Right forelimb (tissue), 1 donor: Measurements from ENCODE around the gene TMCC1.
"Not testable (repeated sequence)": the region's sequence is repeated elsewhere in the genome, so short reads cannot be mapped to it uniquely, and the experiment has no call there.

Experiments
- DNase-seq: peaks from one replicate; pipeline ENCODE4 v3.0.0-alpha.2; 2018

TMCC1 gene

GRCh38 chr3:129893581-129894070 lies at the start of gene TMCC1:
Gene TMCC1, minus strand, starts transcription at chr3:129893711.
- DNase-seq, result peak; percentile 89

DNA sequence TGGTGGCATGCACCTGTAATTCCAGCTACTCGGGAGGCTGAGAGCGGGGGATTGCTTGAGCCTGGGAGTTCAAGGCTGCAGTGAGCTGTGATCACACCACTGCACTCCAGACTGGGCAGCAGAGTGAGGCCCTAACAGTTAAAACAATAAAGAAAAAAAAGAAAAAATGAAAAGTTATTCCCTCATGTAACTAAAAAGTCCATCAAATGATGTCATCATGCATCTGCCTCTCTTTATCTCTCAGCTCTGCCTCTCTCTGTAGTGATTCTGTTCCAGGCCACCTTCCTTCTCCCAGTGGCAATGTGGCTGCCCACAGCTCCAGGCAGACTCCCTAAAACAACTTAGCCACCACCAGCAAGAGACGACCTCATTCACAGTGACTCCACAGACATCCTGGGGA lies 49.5 kb upstream of the TMCC1 start:
- DNase-seq, result no peak

- DNase-seq, result peak; percentile 77
Observed at GRCh38 chr3:129942296-129942695, 48.8 kb upstream of the TMCC1 start.

- no peak for DNase-seq
Observed at GRCh38 chr3:129940086-129940485, 46.6 kb upstream of the TMCC1 start.

- no peak for DNase-seq
Observed at GRCh38 chr3:129938140-129938930, 44.8 kb upstream of the TMCC1 start.

DNA sequence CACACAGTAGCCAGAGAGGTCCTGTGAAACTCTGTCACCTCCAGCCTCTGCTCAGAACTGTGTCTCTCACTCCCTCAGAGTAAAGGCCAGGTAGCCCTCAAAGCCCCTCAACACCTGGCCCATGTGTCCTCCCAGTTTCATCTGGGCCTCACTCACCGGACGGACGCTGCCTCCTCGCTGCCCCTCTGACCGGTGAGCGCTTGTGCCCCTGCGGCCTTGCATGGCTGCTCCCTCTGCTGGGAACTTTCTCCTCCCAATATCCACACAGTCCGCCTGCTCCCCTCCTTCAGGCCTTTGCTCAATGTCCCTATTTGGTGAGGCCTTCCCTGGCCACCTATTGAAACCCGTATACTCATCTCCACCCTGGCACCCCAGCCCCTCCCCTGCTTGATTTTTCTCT lies 44.2 kb upstream of the TMCC1 start:
- DNase-seq, result no peak

GRCh38 chr3:129936757-129937156 lies 43.2 kb upstream of the TMCC1 start:
- no peak for DNase-seq

GRCh38 chr3:129934234-129935123 lies 41.0 kb upstream of the TMCC1 start:
- DNase-seq, result no peak

DNA sequence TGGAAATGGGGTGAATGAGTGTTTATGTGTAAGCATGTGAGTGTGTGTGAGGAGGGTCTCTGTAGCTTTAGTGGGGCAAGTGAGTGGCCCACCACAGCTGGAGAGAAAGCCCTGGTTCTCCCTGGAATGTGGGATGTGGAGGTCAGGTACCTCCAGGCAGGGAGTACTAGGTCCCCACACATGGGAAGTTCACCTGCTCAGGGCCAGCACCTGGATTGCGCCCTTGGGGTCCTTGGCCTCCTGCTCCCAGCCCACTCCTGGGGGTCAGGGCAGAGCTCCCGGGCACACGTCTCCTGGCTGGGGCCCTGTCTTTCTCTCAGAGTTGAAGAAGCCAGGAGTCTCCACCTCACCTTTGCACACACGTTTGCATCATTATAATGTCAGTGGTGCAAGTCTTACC lies 40.0 kb upstream of the TMCC1 start:
- no peak for DNase-seq

- DNase-seq, result no peak
Observed at GRCh38 chr3:129929383-129929782, 35.9 kb upstream of the TMCC1 start.

DNA sequence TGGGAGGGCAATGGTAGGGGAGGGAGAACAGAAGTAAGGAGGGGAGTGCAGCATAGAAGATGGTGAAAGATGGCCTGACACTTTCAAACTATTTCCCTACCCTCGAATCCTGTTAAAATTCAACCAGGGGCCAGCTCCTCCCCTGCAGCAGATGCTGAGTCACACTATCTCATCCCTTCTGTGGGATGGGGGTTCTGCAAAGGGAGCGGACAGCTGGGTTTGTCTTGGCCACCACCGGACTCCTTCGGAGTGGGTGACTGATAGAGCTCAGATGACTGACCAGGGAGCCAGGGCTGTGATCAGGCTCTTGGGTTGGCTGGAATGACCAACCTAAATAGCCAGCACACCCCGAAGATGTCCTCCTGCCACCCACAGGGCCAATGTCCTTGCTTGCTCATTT lies 33.6 kb upstream of the TMCC1 start:
- DNase-seq, result no peak

DNA sequence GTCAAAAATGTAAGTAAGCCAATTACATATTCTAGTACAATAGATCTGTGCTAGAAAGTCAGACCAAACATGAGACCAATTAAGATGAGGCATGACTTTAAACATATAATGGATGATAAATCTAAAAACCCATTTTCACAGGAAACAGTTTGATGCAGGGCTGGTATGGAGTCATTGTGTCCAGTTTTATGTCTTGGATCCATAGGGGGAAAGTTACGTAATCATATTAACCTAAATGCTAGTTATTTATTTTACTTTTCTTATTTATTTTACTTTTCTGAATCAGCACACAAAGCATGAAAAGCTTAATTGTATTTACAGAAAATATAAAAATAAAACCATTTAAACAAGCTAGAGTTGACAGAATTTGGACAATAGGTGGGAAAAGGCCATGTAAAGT lies 26.3 kb upstream of the TMCC1 start:
- no peak for DNase-seq

DNA sequence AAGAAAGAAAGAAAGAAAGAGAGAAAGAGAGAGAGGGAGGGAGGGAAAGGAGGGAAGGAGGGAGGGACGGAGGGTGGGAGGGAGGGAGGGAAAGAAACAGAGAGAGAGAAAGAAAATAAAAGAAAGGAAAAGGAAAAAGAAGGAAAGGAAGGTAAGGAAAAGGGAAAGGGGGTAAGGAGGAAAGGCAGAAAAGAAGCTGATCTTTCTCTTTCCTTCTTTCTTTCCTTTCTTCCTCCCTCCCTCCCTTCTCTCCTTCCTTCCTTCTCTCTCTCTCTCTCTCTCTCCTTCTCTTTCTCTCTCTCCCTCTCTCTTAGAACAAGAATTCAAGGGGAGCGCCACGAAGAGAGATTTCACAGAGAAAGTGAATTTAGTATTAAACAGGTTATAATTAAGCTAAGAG lies 25.8 kb upstream of the TMCC1 start:
- DNase-seq, result no peak

- DNase-seq, result no peak
Observed at GRCh38 chr3:129918461-129918860, 24.9 kb upstream of the TMCC1 start.

GRCh38 chr3:129917423-129918007 lies 24.0 kb upstream of the TMCC1 start:
- DNase-seq, result no peak

DNA sequence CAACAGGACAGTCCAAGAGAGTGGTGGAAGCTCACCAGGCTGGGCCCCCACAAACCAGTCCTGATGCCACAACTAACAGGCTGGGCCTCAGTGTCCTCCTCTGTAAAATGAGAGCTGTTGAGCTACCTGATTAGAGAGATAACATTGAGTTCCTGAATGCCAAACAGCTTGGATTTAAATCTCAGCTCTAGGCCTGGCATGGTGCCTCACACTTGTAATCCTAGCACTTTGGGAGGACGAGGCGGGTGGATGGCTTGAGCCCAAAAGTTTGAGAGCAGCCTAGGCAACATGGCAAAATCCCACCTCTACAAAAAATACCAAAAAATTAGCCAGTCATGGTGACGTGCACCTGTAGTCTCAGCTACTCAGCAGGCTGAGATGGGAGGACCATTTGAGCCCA lies 20.1 kb upstream of the TMCC1 start:
- no peak for DNase-seq

GRCh38 chr3:129911261-129911861 lies 17.9 kb upstream of the TMCC1 start:
- no peak for DNase-seq

- not testable (repeated sequence) for DNase-seq
Observed at GRCh38 chr3:129909235-129909634, 15.7 kb upstream of the TMCC1 start.

- DNase-seq, result no peak
Observed at GRCh38 chr3:129908417-129908816, 14.9 kb upstream of the TMCC1 start.

GRCh38 chr3:129901272-129901671 lies 7.8 kb upstream of the TMCC1 start:
- DNase-seq, result not testable (repeated sequence)

DNA sequence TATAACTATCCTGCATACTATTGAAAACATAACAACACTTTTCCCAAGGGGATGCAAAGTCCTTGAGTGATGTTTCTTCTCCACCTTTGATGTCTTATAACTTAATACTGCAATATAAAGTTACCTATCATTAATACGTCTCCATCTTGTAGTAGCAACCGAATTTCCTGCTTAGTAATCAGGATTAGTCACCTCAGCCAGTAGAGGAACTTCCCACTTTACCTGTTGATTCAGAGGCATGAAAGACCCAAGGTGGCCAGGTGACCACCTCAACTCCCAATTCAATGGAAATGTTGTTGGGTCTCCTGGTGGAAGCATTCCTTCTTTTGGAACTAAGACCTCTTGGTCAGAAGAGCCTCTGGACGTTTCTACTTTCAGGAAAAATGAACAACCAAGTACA lies 3.5 kb upstream of the TMCC1 start:
- DNase-seq, result no peak

DNA sequence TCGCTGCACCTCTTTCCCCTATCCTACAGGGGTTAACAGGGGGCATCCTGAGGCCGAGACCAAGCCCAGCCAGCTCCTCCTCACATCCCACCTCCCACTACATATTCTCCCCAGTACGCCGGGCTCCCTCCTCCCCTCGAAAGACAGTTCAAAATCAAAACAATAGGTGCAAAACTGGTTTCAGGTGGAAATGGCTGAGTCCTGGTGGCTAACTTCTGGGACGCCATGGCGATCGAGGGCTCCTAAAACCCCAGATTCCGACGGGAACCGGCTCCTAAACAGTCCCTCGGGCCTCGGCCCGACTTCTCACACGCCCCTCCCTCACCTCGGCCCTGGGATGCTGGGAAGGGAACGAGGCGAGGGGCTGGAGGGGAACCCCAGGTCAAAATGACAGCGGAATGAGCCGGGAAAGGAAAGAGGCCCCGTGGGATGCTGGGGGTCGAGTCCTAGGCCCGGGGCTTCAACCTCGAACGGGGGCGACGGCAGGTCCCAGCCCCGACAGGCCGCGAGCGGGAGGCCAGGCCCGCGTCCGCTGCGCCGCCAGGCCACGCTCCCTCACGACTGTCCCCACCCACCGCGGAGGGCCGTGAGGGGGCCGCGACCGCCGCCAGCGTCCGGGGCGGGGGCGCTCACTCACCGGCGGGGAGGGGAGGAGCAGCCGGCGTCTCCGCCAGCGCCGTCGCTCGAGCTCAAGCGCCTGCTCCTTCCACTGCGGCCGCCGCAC lies 492 bp downstream of the TMCC1 start:
- peak; percentile 86 for DNase-seq
